ENCODE data around the gene ACSL3.

Gene ACSL3

GRCh38 chr2:222919841-222920526 is 59.1 kb downstream of the ACSL3 start:
- WGBS (ENCODE audit: extremely low coverage, insufficient coverage, insufficient read length), result no CpG with 5 or more reads among the region's 2 CpGs
- Histone ChIP-seq H2BK5ac (ENCODE audit: low read depth, low read length, poor library complexity) (no peak overlapping the region), H3K14ac (ENCODE audit: low read length) (no peak overlapping the region), H3K4me3 (ENCODE audit: low read depth, low read length) (no peak overlapping the region), H3K9ac (ENCODE audit: low read length) (no peak overlapping the region), H3K4ac (ENCODE audit: low read depth, low read length) (no peak overlapping the region), H3K27ac (ENCODE audit: low read depth, low read length) (peak overlapping the region; percentile 27), H2AK5ac (ENCODE audit: low read length) (no peak overlapping the region), H4K91ac (ENCODE audit: low read depth, low read length) (no peak overlapping the region), H2BK120ac (ENCODE audit: insufficient read depth, low read length, poor library complexity) (no peak overlapping the region), H3K79me2 (ENCODE audit: control insufficient read depth, insufficient read depth, low read length, poor library complexity) (no peaks in the 10 kb centered on the region), H2BK12ac (ENCODE audit: low read length) (no peak overlapping the region), H3K36me3 (ENCODE audit: control insufficient read depth in 1 of 2, insufficient read depth in 2 of 2, low read length in 2 of 2) (peaks cover 7 to 16% of the 10 kb centered on the region in 2 experiments), H3K9me3 (ENCODE audit: insufficient read depth, low read depth, low read length) (no peaks in the 10 kb centered on the region), H3K4me2 (ENCODE audit: low read length) (no peak overlapping the region), H4K8ac (ENCODE audit: low read depth, low read length) (no peak overlapping the region), H4K12ac (ENCODE audit: low read depth, low read length) (no peak overlapping the region), H3K18ac (ENCODE audit: low read length) (no peak overlapping the region), H3K79me1 (ENCODE audit: low read length) (peaks cover 2% of the 10 kb centered on the region), H2AFZ (ENCODE audit: insufficient read depth, low read length, poor library complexity) (no peak overlapping the region), H3K4me1 (ENCODE audit: control insufficient read depth in 1 of 2, insufficient read depth in 2 of 2, low read length in 2 of 2) (peaks cover 2 to 5% of the 10 kb centered on the region in 2 experiments), H3K27me3 (ENCODE audit: insufficient read depth, low read length) (no peaks in the 10 kb centered on the region), H3K23ac (ENCODE audit: low read length) (no peak overlapping the region)
- no peak for DNase-seq

GRCh38 chr2:222920657-222921186 is 59.9 kb downstream of the ACSL3 start:
- no peak overlapping the region for H4K8ac ChIP-seq (ENCODE audit: low read depth, low read length)
- no peak overlapping the region for H2AFZ ChIP-seq (ENCODE audit: insufficient read depth, low read length, poor library complexity)
- H2BK120ac ChIP-seq (ENCODE audit: insufficient read depth, low read length, poor library complexity), result no peak overlapping the region
- H3K36me3 ChIP-seq (ENCODE audit: control insufficient read depth in 1 of 2, insufficient read depth in 2 of 2, low read length in 2 of 2), result peaks cover 11 to 20% of the 10 kb centered on the region in 2 experiments
- H3K18ac ChIP-seq (ENCODE audit: low read length), result no peak overlapping the region
- H4K12ac ChIP-seq (ENCODE audit: low read depth, low read length), result no peak overlapping the region
- H2BK5ac ChIP-seq (ENCODE audit: low read depth, low read length, poor library complexity), result no peak overlapping the region
- no peak overlapping the region for H3K14ac ChIP-seq (ENCODE audit: low read length)
- H3K4ac ChIP-seq (ENCODE audit: low read depth, low read length), result no peak overlapping the region
- H3K23ac ChIP-seq (ENCODE audit: low read length), result no peak overlapping the region
- no peak for DNase-seq
- H3K4me2 ChIP-seq (ENCODE audit: low read length), result no peak overlapping the region
- no peak overlapping the region for H4K91ac ChIP-seq (ENCODE audit: low read depth, low read length)
- WGBS (ENCODE audit: extremely low coverage, insufficient coverage, insufficient read length), result no CpG with 5 or more reads among the region's 5 CpGs
- no peak overlapping the region for H3K9ac ChIP-seq (ENCODE audit: low read length)
- H3K79me2 ChIP-seq (ENCODE audit: control insufficient read depth, insufficient read depth, low read length, poor library complexity), result no peaks in the 10 kb centered on the region
- H2AK5ac ChIP-seq (ENCODE audit: low read length), result no peak overlapping the region
- no peak overlapping the region for H2BK12ac ChIP-seq (ENCODE audit: low read length)
- no peak overlapping the region for H3K27ac ChIP-seq (ENCODE audit: low read depth, low read length)
- H3K9me3 ChIP-seq (ENCODE audit: insufficient read depth, low read depth, low read length), result no peaks in the 10 kb centered on the region
- peaks cover 2 to 5% of the 10 kb centered on the region in 2 experiments for H3K4me1 ChIP-seq (ENCODE audit: control insufficient read depth in 1 of 2, insufficient read depth in 2 of 2, low read length in 2 of 2)
- peaks cover 2% of the 10 kb centered on the region for H3K79me1 ChIP-seq (ENCODE audit: low read length)
- no peak overlapping the region for H3K4me3 ChIP-seq (ENCODE audit: low read depth, low read length)
- no peaks in the 10 kb centered on the region for H3K27me3 ChIP-seq (ENCODE audit: insufficient read depth, low read length)

- Histone ChIP-seq H3K27ac (ENCODE audit: low read depth, low read length) (no peak overlapping the region), H4K91ac (ENCODE audit: low read depth, low read length) (no peak overlapping the region), H4K8ac (ENCODE audit: low read depth, low read length) (no peak overlapping the region), H3K4me3 (ENCODE audit: low read depth, low read length) (no peak overlapping the region), H3K79me2 (ENCODE audit: control insufficient read depth, insufficient read depth, low read length, poor library complexity) (no peaks in the 10 kb centered on the region), H3K4me1 (ENCODE audit: control insufficient read depth in 1 of 2, insufficient read depth in 2 of 2, low read length in 2 of 2) (peaks cover 2 to 5% of the 10 kb centered on the region in 2 experiments), H2BK12ac (ENCODE audit: low read length) (no peak overlapping the region), H2AFZ (ENCODE audit: insufficient read depth, low read length, poor library complexity) (no peak overlapping the region), H3K23ac (ENCODE audit: low read length) (no peak overlapping the region), H3K9ac (ENCODE audit: low read length) (no peak overlapping the region), H3K79me1 (ENCODE audit: low read length) (peaks cover 2% of the 10 kb centered on the region), H3K18ac (ENCODE audit: low read length) (no peak overlapping the region), H2BK5ac (ENCODE audit: low read depth, low read length, poor library complexity) (no peak overlapping the region), H2AK5ac (ENCODE audit: low read length) (no peak overlapping the region), H3K14ac (ENCODE audit: low read length) (no peak overlapping the region), H3K4me2 (ENCODE audit: low read length) (no peak overlapping the region), H3K27me3 (ENCODE audit: insufficient read depth, low read length) (no peaks in the 10 kb centered on the region), H4K12ac (ENCODE audit: low read depth, low read length) (no peak overlapping the region), H3K9me3 (ENCODE audit: insufficient read depth, low read depth, low read length) (no peaks in the 10 kb centered on the region), H3K36me3 (ENCODE audit: control insufficient read depth in 1 of 2, insufficient read depth in 2 of 2, low read length in 2 of 2) (peaks cover 11 to 21% of the 10 kb centered on the region in 2 experiments), H3K4ac (ENCODE audit: low read depth, low read length) (no peak overlapping the region), H2BK120ac (ENCODE audit: insufficient read depth, low read length, poor library complexity) (no peak overlapping the region)
- no CpG with 5 or more reads among the region's 8 CpGs for WGBS (ENCODE audit: extremely low coverage, insufficient coverage, insufficient read length)
- no peak for DNase-seq
Observed at GRCh38 chr2:222922019-222922800, 61.4 kb downstream of the ACSL3 start.

GRCh38 chr2:222926915-222927314 is 66.1 kb downstream of the ACSL3 start:
- H4K12ac ChIP-seq (ENCODE audit: low read depth, low read length), result no peak overlapping the region
- H2AK5ac ChIP-seq (ENCODE audit: low read length), result no peak overlapping the region
- no peak overlapping the region for H3K27ac ChIP-seq (ENCODE audit: low read depth, low read length)
- H3K4me2 ChIP-seq (ENCODE audit: low read length), result no peak overlapping the region
- no peaks in the 10 kb centered on the region for H3K4me1 ChIP-seq (ENCODE audit: control insufficient read depth in 1 of 2, insufficient read depth in 2 of 2, low read length in 2 of 2)
- no peaks in the 10 kb centered on the region for H3K79me2 ChIP-seq (ENCODE audit: control insufficient read depth, insufficient read depth, low read length, poor library complexity)
- no peak overlapping the region for H4K8ac ChIP-seq (ENCODE audit: low read depth, low read length)
- no peaks in the 10 kb centered on the region for H3K79me1 ChIP-seq (ENCODE audit: low read length)
- no peak for DNase-seq
- H2BK120ac ChIP-seq (ENCODE audit: insufficient read depth, low read length, poor library complexity), result no peak overlapping the region
- no peak overlapping the region for H3K23ac ChIP-seq (ENCODE audit: low read length)
- H3K4me3 ChIP-seq (ENCODE audit: low read depth, low read length), result no peak overlapping the region
- H3K36me3 ChIP-seq (ENCODE audit: control insufficient read depth in 1 of 2, insufficient read depth in 2 of 2, low read length in 2 of 2), result peaks cover 17 to 22% of the 10 kb centered on the region in 2 experiments
- no peak overlapping the region for H2AFZ ChIP-seq (ENCODE audit: insufficient read depth, low read length, poor library complexity)
- H3K4ac ChIP-seq (ENCODE audit: low read depth, low read length), result no peak overlapping the region
- no peak overlapping the region for H3K18ac ChIP-seq (ENCODE audit: low read length)
- no peak overlapping the region for H3K14ac ChIP-seq (ENCODE audit: low read length)
- H4K91ac ChIP-seq (ENCODE audit: low read depth, low read length), result no peak overlapping the region
- no CpG with 5 or more reads among the region's 9 CpGs for WGBS (ENCODE audit: extremely low coverage, insufficient coverage, insufficient read length)
- no peak overlapping the region for H2BK5ac ChIP-seq (ENCODE audit: low read depth, low read length, poor library complexity)
- H3K9me3 ChIP-seq (ENCODE audit: insufficient read depth, low read depth, low read length), result no peaks in the 10 kb centered on the region
- no peaks in the 10 kb centered on the region for H3K27me3 ChIP-seq (ENCODE audit: insufficient read depth, low read length)
- no peak overlapping the region for H2BK12ac ChIP-seq (ENCODE audit: low read length)
- H3K9ac ChIP-seq (ENCODE audit: low read length), result peak overlapping the region; percentile 7

All from trophoblast cell (in vitro differentiated cells and primary cell).